ENCODE data around the gene CCNF.

The CCNF gene

GRCh38 chr16:2500918-2501750 is 71.9 kb downstream of the CCNF start:
- Histone ChIP-seq H3K27me3 (ENCODE audit: control insufficient read depth in 2 of 2, insufficient read depth in 2 of 2, low read length in 2 of 2) (no peaks in the 10 kb centered on the region), H3K9me3 (ENCODE audit: control insufficient read depth in 2 of 2, low read length in 2 of 2) (no peaks in the 10 kb centered on the region), H3K4me3 (ENCODE audit: low read length in 2 of 2) (peak overlapping the region in 1 of 2 donors; percentile 7), H3K9ac (ENCODE audit: low read depth in 1 of 2, low read length in 2 of 2) (no peak overlapping the region), H3K36me3 (ENCODE audit: control insufficient read depth in 2 of 2, insufficient read depth in 2 of 2, low read length in 2 of 2) (peaks cover 6 to 10% of the 10 kb centered on the region in 2 donors), H3K4me1 (ENCODE audit: control insufficient read depth in 2 of 2, insufficient read depth in 2 of 2, low read length in 2 of 2) (peaks cover 4 to 8% of the 10 kb centered on the region in 2 donors), H3K27ac (ENCODE audit: low read depth in 2 of 2, low read length in 2 of 2) (no peak overlapping the region)

GRCh38 chr16:2501946-2502895 is 73.0 kb downstream of the CCNF start:
- Histone ChIP-seq H3K36me3 (ENCODE audit: control insufficient read depth in 2 of 2, insufficient read depth in 2 of 2, low read length in 2 of 2) (peaks cover 0 to 1% of the 10 kb centered on the region in 2 donors), H3K27me3 (ENCODE audit: control insufficient read depth in 2 of 2, insufficient read depth in 2 of 2, low read length in 2 of 2) (no peaks in the 10 kb centered on the region), H3K9ac (ENCODE audit: low read depth in 1 of 2, low read length in 2 of 2) (no peak overlapping the region), H3K4me1 (ENCODE audit: control insufficient read depth in 2 of 2, insufficient read depth in 2 of 2, low read length in 2 of 2) (peaks cover 4 to 8% of the 10 kb centered on the region in 2 donors), H3K27ac (ENCODE audit: low read depth in 2 of 2, low read length in 2 of 2) (no peak overlapping the region), H3K9me3 (ENCODE audit: control insufficient read depth in 2 of 2, low read length in 2 of 2) (no peaks in the 10 kb centered on the region), H3K4me3 (ENCODE audit: low read length in 2 of 2) (no peak overlapping the region)

DNA sequence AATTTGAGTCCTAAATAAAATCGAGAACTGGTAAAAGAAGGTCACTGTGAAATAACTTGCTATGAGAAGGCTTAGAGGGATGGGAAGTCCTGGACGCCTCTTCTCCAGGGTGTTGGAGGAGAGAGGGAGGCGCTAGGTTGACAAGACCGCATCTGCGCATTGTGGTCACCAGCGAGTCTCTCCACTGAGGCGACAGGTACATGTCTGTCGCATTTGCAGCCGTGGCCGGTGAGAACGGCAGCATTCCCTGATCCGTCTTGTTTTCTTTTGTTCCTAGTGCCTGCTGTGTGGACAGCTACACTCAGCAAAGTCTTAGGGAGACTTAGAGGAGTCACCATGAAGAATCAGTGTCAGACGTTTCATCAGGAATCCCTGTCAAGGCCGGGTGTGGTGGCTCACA is 76.4 kb downstream of the CCNF start:
- Histone ChIP-seq H3K9ac (ENCODE audit: low read depth in 1 of 2, low read length in 2 of 2) (no peak overlapping the region), H3K4me1 (ENCODE audit: control insufficient read depth in 2 of 2, insufficient read depth in 2 of 2, low read length in 2 of 2) (peaks cover 2 to 10% of the 10 kb centered on the region in 2 donors), H3K4me3 (ENCODE audit: low read length in 2 of 2) (no peak overlapping the region), H3K27ac (ENCODE audit: low read depth in 2 of 2, low read length in 2 of 2) (no peak overlapping the region), H3K9me3 (ENCODE audit: control insufficient read depth in 2 of 2, low read length in 2 of 2) (no peaks in the 10 kb centered on the region), H3K27me3 (ENCODE audit: control insufficient read depth in 2 of 2, insufficient read depth in 2 of 2, low read length in 2 of 2) (no peaks in the 10 kb centered on the region), H3K36me3 (ENCODE audit: control insufficient read depth in 2 of 2, insufficient read depth in 2 of 2, low read length in 2 of 2) (no peaks in the 10 kb centered on the region)

DNA sequence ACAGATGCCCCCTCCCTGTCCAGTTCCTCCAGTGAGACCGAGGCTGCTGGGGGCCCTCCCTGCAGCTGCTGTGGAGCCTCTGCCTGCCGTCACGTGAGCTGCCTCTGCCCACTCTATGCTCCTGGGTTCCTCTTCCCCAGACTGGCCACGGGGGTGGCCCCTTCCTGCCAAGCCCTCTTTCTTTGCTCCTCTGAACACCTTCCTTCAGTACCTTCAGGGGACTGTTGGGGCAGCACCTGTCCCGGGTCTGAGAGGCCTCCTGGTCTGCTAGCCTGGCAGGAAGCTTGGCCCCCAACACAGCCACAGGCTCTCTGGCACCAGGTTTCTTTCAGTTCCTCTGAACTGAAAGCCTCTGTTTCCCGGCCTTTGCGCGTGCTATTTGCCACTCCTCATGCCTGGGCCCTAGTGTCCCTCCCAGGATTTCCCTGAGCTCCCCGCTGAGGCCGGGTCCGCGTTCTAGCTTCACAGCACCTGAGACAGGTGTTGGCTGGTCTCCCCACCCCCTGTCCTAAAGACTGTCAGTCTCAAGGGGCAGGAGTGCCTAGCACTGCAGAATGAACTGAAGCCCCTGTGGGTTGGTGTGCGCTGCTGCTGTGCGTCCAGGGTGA is 77.9 kb downstream of the CCNF start:
- no peak overlapping the region for H3K4me3 ChIP-seq (ENCODE audit: low read length in 2 of 2)
- peaks cover 2 to 5% of the 10 kb centered on the region in 2 donors for H3K4me1 ChIP-seq (ENCODE audit: control insufficient read depth in 2 of 2, insufficient read depth in 2 of 2, low read length in 2 of 2)
- H3K27ac ChIP-seq (ENCODE audit: low read depth in 2 of 2, low read length in 2 of 2) = peak overlapping the region; percentile 61 to 63
- no peak overlapping the region for H3K9ac ChIP-seq (ENCODE audit: low read depth in 1 of 2, low read length in 2 of 2)
- no peaks in the 10 kb centered on the region for H3K27me3 ChIP-seq (ENCODE audit: control insufficient read depth in 2 of 2, insufficient read depth in 2 of 2, low read length in 2 of 2)
- no peaks in the 10 kb centered on the region for H3K9me3 ChIP-seq (ENCODE audit: control insufficient read depth in 2 of 2, low read length in 2 of 2)
- H3K36me3 ChIP-seq (ENCODE audit: control insufficient read depth in 2 of 2, insufficient read depth in 2 of 2, low read length in 2 of 2) = no peaks in the 10 kb centered on the region

DNA sequence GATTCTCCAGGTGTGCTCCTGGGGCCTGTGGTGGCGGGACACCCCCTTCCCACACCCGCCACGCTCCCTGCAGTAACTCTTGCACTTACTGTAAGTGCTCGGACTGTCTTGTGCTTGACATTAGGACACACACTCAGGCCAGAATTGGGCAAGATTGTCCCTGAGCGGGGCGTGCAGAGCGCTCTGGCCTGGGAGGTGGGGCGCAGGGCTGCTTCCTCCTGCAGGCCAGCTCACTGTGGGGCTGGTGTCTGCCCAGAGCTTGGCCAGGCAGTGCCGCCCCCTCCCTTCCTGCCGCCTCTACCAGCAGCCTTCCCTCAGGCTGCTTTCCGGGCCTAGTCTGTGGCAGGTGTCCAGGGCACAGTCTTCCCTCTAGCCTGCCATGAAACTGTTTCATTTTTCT is 78.4 kb downstream of the CCNF start:
- no peaks in the 10 kb centered on the region for H3K9me3 ChIP-seq (ENCODE audit: control insufficient read depth in 2 of 2, low read length in 2 of 2)
- H3K4me3 ChIP-seq (ENCODE audit: low read length in 2 of 2) = no peak overlapping the region
- H3K27me3 ChIP-seq (ENCODE audit: control insufficient read depth in 2 of 2, insufficient read depth in 2 of 2, low read length in 2 of 2) = no peaks in the 10 kb centered on the region
- peak overlapping the region; percentile 61 to 63 for H3K27ac ChIP-seq (ENCODE audit: low read depth in 2 of 2, low read length in 2 of 2)
- peaks cover 2 to 5% of the 10 kb centered on the region in 2 donors for H3K4me1 ChIP-seq (ENCODE audit: control insufficient read depth in 2 of 2, insufficient read depth in 2 of 2, low read length in 2 of 2)
- no peaks in the 10 kb centered on the region for H3K36me3 ChIP-seq (ENCODE audit: control insufficient read depth in 2 of 2, insufficient read depth in 2 of 2, low read length in 2 of 2)
- H3K9ac ChIP-seq (ENCODE audit: low read depth in 1 of 2, low read length in 2 of 2) = no peak overlapping the region

Measured in mucosa of rectum (tissue), 2 donors.